ENCODE data around the gene RBMS1.

Gene RBMS1

GRCh38 chr2:160533482-160533881 lies 39.9 kb upstream of the RBMS1 start:
- TF ChIP-seq SIN3A (IDR thresholded peaks at IDR 0.05; ENCODE audit: borderline replicate concordance, insufficient read depth, low read length), result no peak
- TF ChIP-seq TAF1 (IDR thresholded peaks at IDR 0.05; ENCODE audit: borderline replicate concordance, insufficient read depth, low read length), result no peak
- no peak for TF ChIP-seq REST (IDR thresholded peaks at IDR 0.05; ENCODE audit: insufficient read depth in 1 of 2, low read depth in 2 of 2, low read length in 2 of 2)
- TF ChIP-seq FOXP2 (optimal IDR thresholded peaks at IDR 0.05; ENCODE audit: borderline replicate concordance, extremely low read depth, extremely low read length, insufficient read depth), result no peak
- no peak for TF ChIP-seq POLR2AphosphoS5 (IDR thresholded peaks at IDR 0.05; ENCODE audit: low read depth, low read length)

GRCh38 chr2:160532388-160532787 lies 38.8 kb upstream of the RBMS1 start:
- no peak for TF ChIP-seq SIN3A (IDR thresholded peaks at IDR 0.05; ENCODE audit: borderline replicate concordance, insufficient read depth, low read length)

GRCh38 chr2:160522951-160523710 lies 29.5 kb upstream of the RBMS1 start:
- TF ChIP-seq FOXP2 (optimal IDR thresholded peaks at IDR 0.05; ENCODE audit: borderline replicate concordance, extremely low read depth, extremely low read length, insufficient read depth) (no peak), REST (IDR thresholded peaks at IDR 0.05; ENCODE audit: insufficient read depth in 1 of 2, low read depth in 2 of 2, low read length in 2 of 2) (no peak), TAF1 (IDR thresholded peaks at IDR 0.05; ENCODE audit: borderline replicate concordance, insufficient read depth, low read length) (no peak), POLR2AphosphoS5 (IDR thresholded peaks at IDR 0.05; ENCODE audit: low read depth, low read length) (no peak)

GRCh38 chr2:160517731-160518130 lies 24.1 kb upstream of the RBMS1 start:
- TF ChIP-seq REST (IDR thresholded peaks at IDR 0.05; ENCODE audit: insufficient read depth in 1 of 2, low read depth in 2 of 2, low read length in 2 of 2) (no peak), POLR2AphosphoS5 (IDR thresholded peaks at IDR 0.05; ENCODE audit: low read depth, low read length) (no peak), SIN3A (IDR thresholded peaks at IDR 0.05; ENCODE audit: borderline replicate concordance, insufficient read depth, low read length) (no peak), FOXP2 (optimal IDR thresholded peaks at IDR 0.05; ENCODE audit: borderline replicate concordance, extremely low read depth, extremely low read length, insufficient read depth) (no peak)

- no peak for TF ChIP-seq REST (IDR thresholded peaks at IDR 0.05; ENCODE audit: insufficient read depth in 1 of 2, low read depth in 2 of 2, low read length in 2 of 2)
- no peak for TF ChIP-seq SIN3A (IDR thresholded peaks at IDR 0.05; ENCODE audit: borderline replicate concordance, insufficient read depth, low read length)
- TF ChIP-seq TAF1 (IDR thresholded peaks at IDR 0.05; ENCODE audit: borderline replicate concordance, insufficient read depth, low read length), result no peak
- no peak for TF ChIP-seq FOXP2 (optimal IDR thresholded peaks at IDR 0.05; ENCODE audit: borderline replicate concordance, extremely low read depth, extremely low read length, insufficient read depth)
- TF ChIP-seq POLR2AphosphoS5 (IDR thresholded peaks at IDR 0.05; ENCODE audit: low read depth, low read length), result no peak
Observed at GRCh38 chr2:160516547-160517365, 23.1 kb upstream of the RBMS1 start.
